Activated T-cell treated with anti-CD3 and anti-CD28 coated beads for 1 hour (primary cell): ENCODE data around the gene APBB2.

Experiments used
- DNase-seq: peaks from one replicate; pipeline ENCODE4 v3.0.0-alpha.2; 2020; ENCODE audit warnings: low read depth

The APBB2 gene

GRCh38 chr4:41098093-41099048, 116.0 kb downstream of the APBB2 start:
- no peak for DNase-seq

GRCh38 chr4:41095973-41096372, 118.4 kb downstream of the APBB2 start:
- no peak for DNase-seq

DNA sequence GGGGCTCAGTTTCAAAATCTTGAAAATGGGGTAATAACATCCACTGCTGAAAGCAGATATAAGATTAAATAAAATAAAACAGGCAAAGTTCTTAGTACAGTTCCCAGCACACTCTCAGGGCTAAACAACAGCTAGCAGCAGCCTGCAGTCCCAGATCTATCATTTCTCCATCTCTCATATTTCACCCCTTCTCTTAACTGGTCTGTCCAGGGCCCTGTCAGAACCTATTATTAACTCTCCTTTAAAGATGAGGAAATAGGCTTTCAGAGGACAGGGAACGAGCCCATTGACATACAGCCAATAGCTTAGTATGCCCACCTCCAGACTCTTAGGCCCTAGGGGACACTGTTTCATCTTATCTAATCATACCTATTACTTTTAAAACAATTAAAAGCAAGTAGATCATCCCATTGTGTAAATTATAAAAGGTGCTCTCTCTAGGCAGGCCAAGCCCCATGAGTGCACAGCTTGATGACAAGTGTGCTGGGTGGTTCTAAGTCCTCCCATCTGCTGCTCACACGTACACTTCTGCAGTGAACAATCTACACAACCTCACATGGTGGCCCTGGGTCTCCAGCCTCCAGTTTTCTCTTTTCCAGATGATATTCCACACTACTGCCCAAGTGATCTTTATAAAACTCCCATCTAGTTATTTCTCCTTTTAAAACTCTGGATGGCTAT, 119.0 kb downstream of the APBB2 start:
- DNase-seq, result no peak

- no peak for DNase-seq
These were observed 122.2 kb downstream of the APBB2 start for GRCh38 chr4:41092128-41092527.

DNA sequence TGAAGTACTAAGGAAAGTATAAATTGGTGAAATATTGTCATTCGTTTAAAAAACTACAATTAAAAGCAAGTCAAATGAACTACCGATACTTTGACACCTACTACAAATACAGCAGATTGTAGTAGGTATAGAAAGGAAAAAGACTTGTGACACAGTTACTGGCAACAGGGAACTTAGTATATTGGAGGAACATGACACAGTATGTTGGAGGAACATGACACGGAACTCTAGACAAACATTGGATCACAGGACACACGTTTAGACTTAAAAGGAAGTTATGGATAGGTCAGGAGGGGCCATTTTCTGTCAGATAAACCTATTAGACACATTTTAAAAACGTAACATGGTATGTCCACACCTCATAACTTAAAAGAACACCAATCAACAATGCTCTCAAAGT, 132.5 kb downstream of the APBB2 start:
- DNase-seq, result no peak

GRCh38 chr4:41080976-41081375, 133.4 kb downstream of the APBB2 start:
- no peak for DNase-seq

GRCh38 chr4:41079881-41080560, 134.3 kb downstream of the APBB2 start:
- no peak for DNase-seq

DNA sequence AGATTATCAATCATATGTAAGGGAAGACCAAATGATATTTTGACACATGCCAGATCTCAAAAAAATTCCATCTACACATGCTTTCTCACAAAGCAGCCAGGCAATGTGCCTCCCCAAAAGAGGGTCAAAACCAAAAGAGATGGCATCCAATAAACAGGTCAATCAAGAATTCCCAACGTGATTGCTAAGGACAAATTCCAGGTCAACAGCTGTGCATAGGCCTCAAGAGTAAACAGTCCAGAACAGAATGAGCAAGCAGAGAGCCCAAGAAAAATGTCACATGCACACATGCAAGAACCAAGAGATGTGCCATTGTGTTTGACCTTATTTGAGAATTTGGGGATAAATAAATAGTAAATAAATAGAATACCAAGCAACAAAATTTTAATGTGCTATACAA, 136.7 kb downstream of the APBB2 start:
- no peak for DNase-seq

DNA sequence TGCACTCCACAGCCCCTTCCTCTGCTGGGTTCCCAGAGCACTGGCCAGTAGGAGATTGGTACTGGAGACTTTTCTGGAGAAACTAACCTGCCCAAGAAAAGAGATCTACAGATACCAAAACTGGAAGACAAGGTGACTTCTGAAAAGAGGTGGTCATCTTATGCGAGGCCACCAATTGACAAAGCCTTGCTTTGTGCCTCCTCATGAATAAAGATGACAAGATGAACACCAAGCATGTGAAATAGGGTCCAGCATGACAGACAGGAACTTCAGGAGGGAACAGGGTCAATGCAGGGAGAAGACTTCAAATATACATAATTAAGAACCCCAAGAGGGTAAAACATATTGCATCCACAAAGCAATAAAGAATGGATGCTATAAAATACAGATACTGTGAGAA, 137.9 kb downstream of the APBB2 start:
- DNase-seq, result no peak

DNA sequence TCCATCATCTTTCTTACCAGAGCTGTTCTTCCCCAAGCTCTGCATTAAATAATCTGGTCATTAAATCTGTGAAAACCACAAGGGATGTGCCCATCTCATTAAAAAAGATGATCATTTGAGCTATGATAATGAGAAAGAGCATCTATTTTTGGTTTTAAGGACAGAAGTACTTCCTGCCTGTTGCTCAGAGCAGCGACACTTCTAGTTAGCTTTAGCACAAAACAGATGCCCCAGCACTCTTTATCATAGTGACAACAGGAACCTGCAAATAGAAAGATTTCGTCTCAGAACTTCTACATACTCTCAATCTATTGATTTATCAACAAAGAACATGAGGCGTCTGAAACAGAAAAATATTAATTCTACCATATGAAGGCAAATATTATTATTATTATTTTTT, 140.1 kb downstream of the APBB2 start:
- no peak for DNase-seq

- no peak for DNase-seq
These were observed 142.1 kb downstream of the APBB2 start for GRCh38 chr4:41072021-41072777.

GRCh38 chr4:41070516-41071281, 143.6 kb downstream of the APBB2 start:
- DNase-seq, result no peak

DNA sequence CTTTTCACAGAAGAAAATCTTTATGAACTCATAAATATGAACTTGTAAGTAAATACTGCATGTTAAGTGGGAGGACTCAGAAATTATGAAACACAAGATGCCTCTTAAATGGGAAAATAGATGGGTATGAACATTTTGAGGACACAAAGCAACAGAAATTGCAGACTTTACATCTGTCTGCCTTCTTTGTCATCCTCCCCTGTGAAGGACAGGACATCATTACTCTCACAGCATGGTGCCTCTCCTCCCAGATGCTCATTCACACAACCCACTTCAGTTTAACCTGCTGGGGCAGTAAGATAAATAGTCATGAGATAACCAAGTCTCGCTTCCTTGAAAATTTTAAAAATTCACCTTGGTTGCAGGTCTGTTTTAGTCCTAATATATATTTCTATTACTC, 144.5 kb downstream of the APBB2 start:
- no peak for DNase-seq

DNA sequence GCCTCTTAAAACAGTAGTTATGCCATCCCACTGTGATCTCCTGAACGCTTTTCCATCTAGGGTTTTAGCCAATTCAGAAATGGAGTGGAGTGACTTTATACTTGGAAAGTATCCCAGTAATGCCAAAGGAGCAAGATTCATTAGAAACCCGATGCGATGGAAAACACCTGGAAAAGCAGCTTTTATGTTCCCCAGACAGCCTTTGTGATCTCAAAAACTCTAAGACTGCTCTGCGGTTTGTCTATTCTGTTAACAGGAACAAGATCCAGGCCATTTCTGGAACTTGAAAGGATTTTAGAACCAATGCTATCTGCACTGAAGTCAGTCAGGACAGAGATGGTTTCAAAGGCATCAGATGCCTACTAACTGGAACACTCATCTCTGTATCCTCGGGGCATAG, 145.1 kb downstream of the APBB2 start:
- DNase-seq, result no peak

DNA sequence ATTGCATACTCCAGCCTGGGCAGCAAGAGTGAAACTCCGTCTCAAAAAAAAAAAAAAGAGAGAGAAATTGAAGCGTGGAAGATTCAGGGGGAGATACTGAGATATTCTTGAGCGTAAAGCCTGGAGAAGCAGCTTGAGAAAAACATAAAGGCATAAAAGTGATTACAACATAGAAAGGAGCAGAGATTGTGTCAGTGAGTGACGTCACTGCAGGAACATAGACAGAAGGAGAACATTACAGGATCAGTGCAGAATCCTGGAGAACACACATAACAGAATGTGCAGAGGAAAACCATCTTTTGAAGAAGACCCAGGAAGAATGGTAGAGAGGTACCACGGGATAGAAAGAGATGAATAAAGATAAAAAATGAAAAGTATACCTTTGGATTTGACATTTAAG, 147.0 kb downstream of the APBB2 start:
- DNase-seq, result no peak

- DNase-seq, result no peak
These were observed 148.3 kb downstream of the APBB2 start for GRCh38 chr4:41066049-41066448.

GRCh38 chr4:41065434-41066006, 148.8 kb downstream of the APBB2 start:
- DNase-seq, result no peak

DNA sequence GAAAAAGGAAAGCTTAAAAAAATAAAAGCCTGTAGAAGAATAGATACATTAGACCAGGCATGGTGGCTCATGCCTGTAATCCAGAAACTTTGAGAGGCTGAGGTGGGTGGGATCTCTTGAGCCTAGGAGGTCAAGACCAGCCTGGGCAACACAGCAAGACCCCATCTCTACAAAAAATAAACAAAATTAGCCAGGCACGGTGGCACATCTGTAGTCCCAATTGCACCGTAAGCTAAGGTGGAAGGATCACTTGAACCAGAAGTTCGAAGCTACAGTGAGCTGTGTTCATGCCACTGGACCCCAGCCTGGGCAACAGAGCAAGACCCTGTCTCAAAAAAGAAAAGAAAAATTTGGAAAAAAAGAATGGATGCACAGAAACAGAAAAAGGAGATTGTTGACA, 149.4 kb downstream of the APBB2 start:
- no peak for DNase-seq

DNA sequence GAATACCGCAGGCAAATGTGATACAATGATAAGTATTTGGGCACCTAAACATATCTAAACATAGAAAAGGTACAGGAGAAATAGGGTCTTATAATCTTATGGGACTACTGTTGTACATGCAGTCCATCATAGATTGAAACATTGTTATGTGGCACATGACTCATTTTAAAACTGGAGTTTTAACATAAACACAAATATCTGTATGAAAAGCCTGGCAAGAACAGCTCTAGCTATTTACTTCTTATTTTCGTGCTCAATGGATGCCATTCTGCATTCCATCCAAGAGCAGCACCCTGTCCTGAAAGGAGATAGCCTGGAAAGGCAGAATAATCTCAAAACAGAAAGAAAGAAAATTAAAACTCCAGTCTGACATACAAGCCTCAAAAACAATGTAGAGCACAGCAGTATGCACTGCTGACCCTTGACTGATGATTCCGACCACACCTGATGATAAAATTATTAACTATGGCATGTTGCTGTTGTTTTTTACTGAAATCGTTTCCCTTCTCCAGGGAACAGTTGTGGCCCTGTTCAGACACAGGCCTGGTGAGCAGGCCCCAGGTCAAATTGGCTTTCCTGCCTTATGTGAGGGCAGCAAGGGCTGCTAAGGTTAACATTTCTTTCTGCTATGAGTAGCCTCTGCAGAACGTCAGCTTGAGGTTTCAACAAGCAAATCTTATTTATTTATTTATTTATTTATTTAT, 152.7 kb downstream of the APBB2 start:
- DNase-seq, result no peak
